Testis (tissue), 3 donors: ENCODE measurements around the gene BTG1. TPM values are rescaled to one million over a fixed set of nuclear protein-coding genes. Genes with fewer than 3 reads are reported as not detected.

Experiments used
- DNase-seq: peaks from one replicate; pipeline ENCODE4 v3.0.0-alpha.2; 2019
- H3K27ac ChIP-seq, 2 donors: fragments of 200-600 bp; sonication (generic); one replicate each; pipeline ENCODE4 v1.5.1; 2019
- H3K27me3 ChIP-seq: fragments of 200-600 bp; sonication (generic); one replicate; pipeline ENCODE4 v1.5.1; 2019
- H3K36me3 ChIP-seq: fragments of 200-600 bp; sonication (generic); one replicate; pipeline ENCODE4 v1.5.1; 2017; ENCODE audit warnings: low read depth; ENCODE audit errors: missing control alignments
- H3K4me1 ChIP-seq: fragments of 200-600 bp; sonication (generic); one replicate; pipeline ENCODE4 v1.5.1; 2019
- H3K4me3 ChIP-seq, 2 donors: fragments of 200-600 bp; sonication (generic); one replicate each; pipeline ENCODE4 v1.5.1; 2017 to 2019
- H3K9me3 ChIP-seq: fragments of 200-600 bp; sonication (generic); one replicate; pipeline ENCODE4 v1.5.1; 2017
- CTCF ChIP-seq, 3 experiments: fragments of 450-650 bp in 2 of 3; fragments of 200-600 bp in 1 of 3; sonication (generic) in 1 of 3; IDR thresholded peaks; one replicate each; pipeline ENCODE4 v1.5.1; 2016 to 2019; ENCODE audit warnings: antibody characterized with exemption in 3 of 3, mild to moderate bottlenecking in 2 of 3, moderate library complexity in 1 of 3
- POLR2A ChIP-seq: fragments of 450-650 bp; IDR thresholded peaks from one replicate; pipeline ENCODE4 v1.6.1; 2017; ENCODE audit warnings: antibody characterized with exemption, mild to moderate bottlenecking, moderate library complexity
- WGBS, 2 donors: methylation state at CpG; one replicate each; pipeline ENCODE4 v1.1.5; 2018; 5-methylcytosine and 5-hydroxymethylcytosine counted together
- intact Hi-C: fragments of 100-400 bp; cut with DNase I; formaldehyde crosslinking; loops from one replicate; pipeline ENCODE4 v1.15.1; 2023; ENCODE audit warnings: low total_unique reads
- polyA plus RNA-seq: library from polyadenylated mRNA; stranded (reverse); fragments of 350-450 nt; fragmentation: Illumina TruSeq; extraction: RNeasy Lipid Tissue Mini Kit (QIAGEN cat#74804); gene quantifications from one replicate; pipeline ENCODE4 v1.2.3, GENCODE V29; 2014; ENCODE audit warnings: low read depth, low replicate concordance; ENCODE audit not compliant: insufficient read depth
- total RNA-seq, 2 donors: library from RNA; depleted of rRNA; stranded (reverse); fragments of >200 nt; gene quantifications; one replicate each; pipeline ENCODE4 v1.2.3, GENCODE V29; 2016

Gene BTG1
- total and polyA plus RNA-seq, 3 donors from 2014 or later = 23.8 to 65.3 (median 37.0) TPM

DNA sequence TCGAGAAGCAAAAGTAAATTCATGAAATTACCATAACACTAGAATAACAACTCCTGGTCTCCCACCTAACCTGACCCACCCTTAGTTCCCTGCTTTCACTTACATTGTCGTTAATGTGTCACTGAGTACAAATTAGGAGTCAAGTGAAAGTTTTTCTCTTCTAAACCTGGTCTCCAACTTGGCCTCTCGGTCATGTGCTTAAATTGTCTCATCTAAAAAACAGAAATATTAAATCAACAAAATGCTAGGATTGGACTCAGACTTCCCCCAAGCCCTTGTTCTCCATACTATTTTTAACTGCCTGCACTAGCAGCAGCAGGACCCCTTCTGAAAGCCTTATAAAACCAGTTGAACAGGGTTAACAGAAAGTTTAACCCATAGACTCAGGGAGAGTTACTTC lies 1.8 kb upstream of the BTG1 start:
- Histone ChIP-seq H3K27me3 (no peaks in the 10 kb centered on the region), H3K27ac (peak overlapping the region; percentile 95 to 100), H3K36me3 (no peaks in the 10 kb centered on the region), H3K4me3 (peak overlapping the region in 1 of 2 donors; percentile 73), H3K9me3 (no peaks in the 10 kb centered on the region), H3K4me1 (peaks cover 6% of the 10 kb centered on the region)
- TF ChIP-seq POLR2A (no peak), CTCF (IDR thresholded peaks at IDR 0.05) (no peak)
- WGBS, 2 donors = 50 to 54% methylated on average over 3 of the region's 3 CpGs
- intact Hi-C loops = loop anchor here (10.0 kb wide), 1 partner anchor 763 kb away; no protein-coding TSS in a partner anchor
- DNase-seq = no peak

GRCh38 chr12:92146497-92147224 lies 1.0 kb upstream of the BTG1 start:
- TF ChIP-seq POLR2A = no peak
- peak in 1 of 3 experiments; percentile 2 for TF ChIP-seq CTCF (IDR thresholded peaks at IDR 0.05)
- 4 to 5% methylated on average over 14 of the region's 14 CpGs for WGBS, 2 donors
- H3K27ac ChIP-seq = peak overlapping the region; percentile 95 to 100
- H3K9me3 ChIP-seq = no peaks in the 10 kb centered on the region
- no peaks in the 10 kb centered on the region for H3K36me3 ChIP-seq
- no peaks in the 10 kb centered on the region for H3K27me3 ChIP-seq
- H3K4me3 ChIP-seq = peak overlapping the region; percentile 73 to 92
- intact Hi-C loops = loop anchor here (10.0 kb wide), 1 partner anchor 762 kb away; no protein-coding TSS in a partner anchor
- DNase-seq = no peak
- peaks cover 6% of the 10 kb centered on the region for H3K4me1 ChIP-seq

DNA sequence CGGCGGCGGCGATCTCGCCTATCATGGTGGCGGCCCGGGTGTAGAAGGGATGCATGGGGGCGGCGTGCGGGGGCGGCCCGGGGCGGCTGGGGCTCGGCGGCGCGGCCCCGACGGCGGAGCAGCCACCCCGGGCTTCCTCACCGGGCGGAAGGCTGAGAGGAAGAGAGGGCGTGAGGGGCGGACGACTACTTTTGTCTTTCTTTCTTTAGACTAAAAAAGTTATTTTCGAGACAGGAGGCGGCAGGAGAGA lies 240 bp downstream of the BTG1 start:
- WGBS, 2 donors = 0 to 1% methylated on average over 7 to 28 of the region's 28 CpGs
- Histone ChIP-seq H3K4me1 (peaks cover 6% of the 10 kb centered on the region), H3K27me3 (no peaks in the 10 kb centered on the region), H3K36me3 (no peaks in the 10 kb centered on the region), H3K9me3 (no peaks in the 10 kb centered on the region), H3K4me3 (peak overlapping the region; percentile 92 to 99), H3K27ac (peak overlapping the region; percentile 100)
- TF ChIP-seq POLR2A (no peak), CTCF (IDR thresholded peaks at IDR 0.05) (no peak)
- no peak for DNase-seq
- intact Hi-C loops = loop anchor here (10.0 kb wide), 1 partner anchor 761 kb away; no protein-coding TSS in a partner anchor

DNA sequence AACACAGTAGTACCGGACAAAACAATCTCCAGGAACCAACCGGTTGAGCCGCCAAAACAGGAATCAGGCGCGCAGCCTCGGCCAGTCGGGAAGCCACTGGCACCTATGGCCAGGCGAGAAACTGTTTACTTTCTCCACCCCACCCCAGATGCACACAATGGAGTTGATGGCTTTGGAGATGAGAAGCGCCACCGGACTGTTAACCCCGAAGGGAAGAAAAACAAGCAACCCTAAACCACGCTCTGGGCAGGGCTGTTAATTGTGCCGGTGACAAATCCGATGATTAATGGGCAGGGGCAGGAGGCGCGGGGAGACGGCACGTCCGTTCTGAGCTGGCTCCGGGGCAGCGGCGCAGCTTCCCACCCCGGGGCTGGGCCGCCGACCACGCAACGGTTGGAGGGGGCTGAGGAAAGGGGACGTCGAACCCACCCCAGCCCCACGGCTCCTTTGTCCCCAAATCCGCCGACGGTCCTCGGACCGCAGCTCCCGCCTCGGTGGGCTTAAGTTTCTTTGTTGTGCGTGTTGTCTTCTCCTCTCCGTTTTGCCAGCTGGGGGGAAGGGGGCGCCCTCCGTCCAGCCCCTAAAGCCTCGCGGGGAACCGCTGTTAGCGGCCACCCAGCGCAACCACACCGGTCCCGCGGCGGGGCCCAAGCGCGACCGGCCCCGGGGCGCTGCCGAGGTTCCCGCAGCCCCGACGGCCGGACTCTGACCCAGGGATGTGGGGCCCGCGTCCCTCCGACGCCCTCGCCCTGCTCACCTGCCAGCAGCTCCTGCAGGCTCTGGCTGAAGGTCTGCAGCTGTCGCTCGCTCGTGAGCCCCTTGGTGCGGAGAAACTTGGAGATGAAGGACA lies 790 bp downstream of the BTG1 start:
- H3K27ac ChIP-seq = peak overlapping the region; percentile 100
- intact Hi-C loops = loop anchor here (10.0 kb wide), 1 partner anchor 760 kb away; no protein-coding TSS in a partner anchor
- DNase-seq = peak; percentile 46
- H3K4me3 ChIP-seq = peak overlapping the region; percentile 92 to 99
- H3K4me1 ChIP-seq = peaks cover 6% of the 10 kb centered on the region
- no peaks in the 10 kb centered on the region for H3K36me3 ChIP-seq
- H3K9me3 ChIP-seq = no peaks in the 10 kb centered on the region
- TF ChIP-seq CTCF (IDR thresholded peaks at IDR 0.05) = no peak
- 0 to 1% methylated on average over 33 to 68 of the region's 69 CpGs for WGBS, 2 donors
- H3K27me3 ChIP-seq = no peaks in the 10 kb centered on the region
